ENCODE results near the gene PROX2. TPM values are rescaled to one million over a fixed set of nuclear protein-coding genes. Genes with fewer than 3 reads are reported as not detected.

PROX2 gene
- total RNA-seq, 1 experiment from 2014 or later, result not detected

DNA sequence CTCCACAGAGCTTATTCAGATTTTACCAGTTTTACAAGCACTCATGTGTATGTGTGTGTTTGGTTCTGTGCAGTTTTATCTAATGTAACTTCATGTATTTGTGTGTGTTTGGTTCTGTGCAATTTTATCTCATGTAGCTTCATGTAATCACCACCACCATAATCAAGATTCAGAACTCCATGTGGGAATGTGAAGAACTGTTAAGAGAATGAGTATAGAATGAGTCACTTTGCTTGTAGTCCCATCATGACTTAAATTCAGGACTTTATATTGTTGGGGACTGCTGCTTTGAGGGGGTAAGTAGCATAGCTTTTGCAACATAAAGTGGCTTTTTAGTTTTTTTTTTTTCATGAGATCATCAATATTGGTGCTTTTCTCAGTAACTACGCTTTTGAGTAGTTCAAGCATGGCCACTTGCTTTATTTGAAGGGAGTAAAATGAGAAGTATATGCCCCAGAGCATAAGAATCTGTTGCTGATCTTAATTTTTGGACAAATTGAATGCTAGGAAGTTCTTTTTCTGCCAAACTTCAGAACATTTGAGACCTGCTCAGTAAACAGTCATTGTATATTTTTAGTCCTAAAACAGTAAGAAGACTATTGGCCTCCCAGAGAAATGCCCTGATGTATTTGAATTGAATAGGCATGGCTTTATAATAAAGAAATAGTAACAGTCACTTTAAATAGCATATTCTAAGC, 28.8 kb downstream of the PROX2 start:
- peak; percentile 27 for DNase-seq (ENCODE audit: low read depth)

- DNase-seq (ENCODE audit: low read depth), result no peak
Measured at GRCh38 chr14:74846168-74846567, 29.8 kb downstream of the PROX2 start.

GRCh38 chr14:74843653-74844052, 32.3 kb downstream of the PROX2 start:
- DNase-seq (ENCODE audit: low read depth), result no peak

DNA sequence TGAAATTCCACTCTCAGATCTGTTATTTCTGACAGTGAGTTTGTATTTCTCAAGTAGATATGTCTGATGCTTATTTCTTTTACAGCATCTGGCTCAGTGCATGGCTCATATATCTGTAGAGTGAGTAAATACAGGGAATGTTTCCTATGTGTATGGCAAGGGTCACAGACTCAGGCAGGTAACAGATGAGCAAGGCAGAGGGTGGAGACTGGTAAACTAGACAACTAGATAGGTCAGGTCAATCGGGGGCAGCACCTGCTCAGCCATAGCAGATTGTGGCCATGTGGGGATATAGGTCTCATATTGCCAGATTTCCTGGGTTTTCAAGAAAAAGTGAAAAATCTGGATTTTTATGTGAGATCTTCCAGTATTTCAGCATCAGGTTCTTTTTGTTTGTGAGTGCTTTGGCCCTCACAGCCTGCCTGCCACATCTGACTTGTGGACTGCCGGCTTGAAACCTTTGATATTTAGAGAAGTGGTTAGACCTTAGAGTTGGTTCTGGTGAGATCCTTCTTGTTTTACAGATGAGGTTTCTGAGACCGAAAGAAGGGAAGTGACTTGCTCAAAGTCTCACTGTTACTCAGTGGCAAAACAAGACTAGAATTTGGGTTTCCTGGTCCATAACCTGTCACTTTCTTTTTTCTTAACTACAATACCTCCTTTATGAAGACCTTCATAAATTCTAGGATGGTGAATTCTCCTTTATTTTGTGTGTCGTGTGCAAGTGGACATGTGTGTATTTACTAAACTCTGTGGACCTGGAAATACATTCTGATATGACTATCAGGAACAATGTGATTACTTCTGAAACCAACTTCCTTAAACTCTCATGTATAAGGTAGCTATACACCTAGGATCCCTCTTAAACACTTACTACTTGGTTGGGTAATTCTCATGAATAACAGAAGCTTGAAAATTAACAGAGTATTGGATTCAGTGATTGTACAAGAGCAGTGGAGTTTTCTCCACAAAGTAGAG, 34.4 kb downstream of the PROX2 start:
- no peak for DNase-seq (ENCODE audit: low read depth)

GRCh38 chr14:74840603-74841030, 35.3 kb downstream of the PROX2 start:
- no peak for DNase-seq (ENCODE audit: low read depth)

- DNase-seq (ENCODE audit: low read depth), result no peak
Measured at GRCh38 chr14:74838166-74838565, 37.8 kb downstream of the PROX2 start.

DNA sequence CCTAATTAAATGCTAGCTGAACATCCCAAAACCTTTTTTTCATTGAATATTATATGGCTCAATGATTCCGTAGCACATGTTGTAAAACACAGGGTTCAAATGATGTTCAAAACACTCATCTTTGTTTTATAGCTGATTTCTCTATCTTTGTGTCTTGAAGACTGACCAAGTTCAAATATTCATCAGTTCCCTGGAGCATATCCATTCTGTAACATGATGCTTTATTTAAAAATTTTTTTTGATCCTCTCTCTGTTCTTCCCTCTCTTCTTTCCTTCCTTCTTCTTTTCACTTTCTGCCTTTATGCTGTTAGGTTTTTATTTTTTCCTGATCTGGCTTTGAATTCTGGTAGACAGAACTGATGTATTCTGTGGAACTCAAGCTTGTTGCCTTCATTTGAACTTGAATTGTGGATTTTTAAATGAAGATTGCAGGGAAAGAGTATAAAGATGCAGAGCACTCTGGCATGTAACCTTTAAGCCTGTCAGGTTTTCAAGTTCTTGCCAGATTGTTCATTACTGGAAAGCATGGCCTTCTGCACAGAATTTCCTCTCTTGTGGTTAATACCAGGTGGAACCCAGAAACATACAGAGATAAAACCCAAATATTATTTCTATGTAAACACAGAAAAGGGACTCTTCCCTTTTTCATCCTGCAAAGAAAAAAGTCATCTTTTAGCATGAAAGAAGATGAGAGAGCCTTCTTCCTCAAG, 39.5 kb downstream of the PROX2 start:
- DNase-seq (ENCODE audit: low read depth), result no peak

DNA sequence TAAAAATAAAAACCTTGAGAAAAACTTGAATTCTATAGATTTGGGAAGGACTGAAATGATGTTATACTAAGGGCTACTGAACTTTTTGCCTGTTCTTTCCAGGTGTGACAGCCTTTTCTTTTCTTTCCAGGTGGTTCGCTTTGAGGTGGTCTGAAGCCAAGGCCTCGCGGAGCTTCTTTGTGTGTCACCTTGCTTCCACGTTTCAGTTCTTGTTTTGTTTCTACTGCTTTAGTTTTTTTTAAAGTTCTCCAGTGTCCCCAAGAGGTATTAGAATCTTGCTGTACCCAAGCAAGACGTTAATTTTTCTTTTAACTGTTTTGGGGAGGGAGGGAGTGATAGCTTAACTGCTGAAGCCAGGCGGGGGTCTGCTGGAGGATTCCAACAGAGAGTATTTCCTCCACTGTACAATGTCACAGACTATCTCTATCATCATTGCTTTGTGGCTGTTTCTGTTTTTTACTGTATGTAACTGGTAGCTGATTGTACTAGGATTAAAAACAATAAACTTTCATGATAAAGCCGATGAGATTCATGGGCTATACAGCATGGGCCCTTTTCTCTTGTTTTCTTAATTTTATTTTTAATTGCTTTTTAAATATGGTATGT, 40.2 kb downstream of the PROX2 start:
- DNase-seq (ENCODE audit: low read depth), result no peak

DNA sequence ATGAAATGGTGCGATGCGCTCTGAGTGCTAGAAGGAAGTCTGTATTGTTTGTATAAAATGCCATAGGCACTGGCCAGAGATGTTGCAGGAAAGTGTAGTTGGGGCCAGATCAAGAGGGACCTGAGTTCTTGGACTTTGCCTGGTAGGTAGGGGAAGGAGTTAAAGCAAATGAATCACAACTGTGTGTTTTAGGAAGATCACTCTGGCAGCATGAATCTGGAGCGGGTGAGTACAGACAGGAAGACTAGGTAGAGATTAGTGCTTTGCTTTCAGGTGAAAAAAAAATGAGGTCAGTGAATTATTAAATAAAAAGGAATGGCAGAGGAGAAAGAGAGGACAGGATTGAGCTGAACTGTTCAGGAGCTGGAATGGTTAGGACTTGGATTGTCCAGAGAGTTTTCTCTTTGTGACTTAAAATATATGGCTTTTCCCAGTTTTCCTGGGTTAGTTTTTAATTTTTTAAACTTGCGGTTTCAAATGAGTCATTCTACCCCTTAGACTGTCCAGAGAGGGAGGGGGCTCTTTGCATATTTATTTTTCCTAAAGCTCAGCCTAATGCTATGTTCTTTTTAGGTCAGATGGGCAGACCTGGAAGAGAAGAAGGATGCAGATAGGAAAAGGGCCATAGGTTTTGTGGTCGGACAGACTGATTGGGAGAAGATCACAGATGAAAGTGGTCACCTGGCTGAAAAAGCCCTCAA, 41.1 kb downstream of the PROX2 start:
- DNase-seq (ENCODE audit: low read depth), result peak; percentile 18

DNA sequence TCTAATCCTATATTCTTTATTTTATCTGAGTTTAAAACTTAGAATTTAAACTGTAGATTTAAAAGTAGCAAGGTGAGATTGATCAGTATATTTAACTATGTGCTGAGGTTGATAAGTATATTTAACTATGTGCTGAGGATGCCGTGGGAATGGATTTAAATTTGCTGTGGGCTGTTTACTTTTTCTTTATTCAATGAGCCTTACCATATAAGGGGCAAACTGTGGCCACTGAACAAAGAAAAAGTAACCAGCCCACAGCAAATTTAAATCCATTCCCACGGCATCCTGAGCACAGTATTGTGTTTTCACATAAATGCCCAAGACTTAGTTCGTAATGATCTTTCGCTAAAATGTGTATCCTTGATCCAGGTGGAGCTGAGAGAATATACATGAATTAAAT, 43.1 kb downstream of the PROX2 start:
- DNase-seq (ENCODE audit: low read depth), result no peak

DNA sequence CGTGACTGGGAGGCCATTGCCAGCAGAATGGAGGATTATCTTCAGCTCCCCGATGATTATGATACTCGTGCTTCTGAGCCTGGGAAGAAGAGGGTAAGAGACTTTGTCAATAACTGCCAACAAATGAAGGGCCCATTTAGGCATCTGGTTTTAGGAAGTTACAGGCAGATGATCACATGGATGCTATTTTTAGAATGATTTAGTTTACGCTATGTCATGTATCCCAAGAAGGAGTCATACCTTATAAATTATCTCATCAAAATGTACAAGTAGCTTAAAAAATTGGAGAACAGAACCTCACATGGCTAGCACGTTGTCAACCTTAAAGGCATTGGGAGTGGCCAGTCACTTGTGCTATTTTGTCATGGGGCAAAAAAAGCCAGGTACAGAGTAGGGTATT, 46.7 kb downstream of the PROX2 start:
- no peak for DNase-seq (ENCODE audit: low read depth)

DNA sequence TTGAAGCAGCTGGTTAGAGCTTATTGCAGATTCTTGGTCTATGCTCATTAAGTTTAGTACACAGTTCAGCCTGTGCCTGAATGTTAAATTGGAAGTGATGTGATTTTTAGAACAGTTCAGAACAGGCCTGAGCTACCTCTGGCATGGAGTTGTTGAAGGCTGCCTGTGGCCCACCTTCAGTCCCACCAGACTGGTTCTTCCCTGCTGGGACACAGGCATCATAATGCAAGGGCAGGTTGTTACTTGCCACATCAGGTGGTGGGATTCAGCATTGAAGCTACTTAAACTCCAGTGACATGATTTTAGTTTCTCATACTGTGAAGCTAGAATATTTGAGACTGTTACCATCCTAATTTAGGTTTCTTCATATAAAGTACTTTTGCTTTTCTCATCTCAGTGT, 49.4 kb downstream of the PROX2 start:
- no peak for DNase-seq (ENCODE audit: low read depth)

Other genes starting within 250 kb of the PROX2 start
- gene AREL1, start 163.1 kb downstream of the PROX2 start, total RNA-seq (2014; rRNA removed; shearing (Covaris generic)), result 24.6 and 27.9 TPM in 2 replicates
- gene FCF1, start 163.0 kb downstream of the PROX2 start, total RNA-seq (2014; rRNA removed; shearing (Covaris generic)), result 34.8 and 49.4 TPM in 2 replicates
- 14.8 and 23.8 TPM in 2 replicates for gene YLPM1, start 112.8 kb downstream of the PROX2 start, total RNA-seq (2014; rRNA removed; shearing (Covaris generic))
- 40.8 and 43.2 TPM in 2 replicates for gene DLST, start 5.8 kb upstream of the PROX2 start, total RNA-seq (2014; rRNA removed; shearing (Covaris generic))
- gene RPS6KL1, start 47.1 kb upstream of the PROX2 start, total RNA-seq (2014; rRNA removed; shearing (Covaris generic)), result 6.6 and 9.8 TPM in 2 replicates
- gene PGF, start 79.5 kb upstream of the PROX2 start, total RNA-seq (2014; rRNA removed; shearing (Covaris generic)), result 4.4 and 8.0 TPM in 2 replicates
- gene EIF2B2, start 126.8 kb upstream of the PROX2 start, total RNA-seq (2014; rRNA removed; shearing (Covaris generic)), result 72.0 and 87.9 TPM in 2 replicates
- 7.9 and 16.0 TPM in 2 replicates for gene MLH3, start 175.3 kb upstream of the PROX2 start, total RNA-seq (2014; rRNA removed; shearing (Covaris generic))
- gene ACYP1, start 187.9 kb upstream of the PROX2 start, total RNA-seq (2014; rRNA removed; shearing (Covaris generic)), result 21.8 and 34.0 TPM in 2 replicates
- gene ZC2HC1C, start 193.5 kb upstream of the PROX2 start, total RNA-seq (2014; rRNA removed; shearing (Covaris generic)), result 1.4 and 4.3 TPM in 2 replicates

Measured in Daoy (cell line).